ENCODE measurements around the gene ALDH2. TPM values are rescaled to one million over a fixed set of nuclear protein-coding genes. Genes with fewer than 3 reads are reported as not detected.
A peak's percentile ranks its signal among the peaks of the same experiment; 100 is the strongest.

ALDH2 gene
- total and polyA plus RNA-seq, 9 of the 15 experiments (the other 6 are each of a cell fraction or from before 2014, with no cell fraction given): 1.9 to 22.5 (median 12.2) TPM

GRCh38 chr12:111775205-111776193 lies 8.8 kb downstream of the ALDH2 start (continued):
- no peak; the same call in 1 of the 2 replicates for TF ChIP-seq NR2C1 (IDR thresholded peaks at IDR 0.05)
- TF ChIP-seq NR2C1 (tag; IDR thresholded peaks at IDR 0.05): peak; percentile 25; the same call in 1 of the 2 replicates
- TF ChIP-seq, protein P1, sequence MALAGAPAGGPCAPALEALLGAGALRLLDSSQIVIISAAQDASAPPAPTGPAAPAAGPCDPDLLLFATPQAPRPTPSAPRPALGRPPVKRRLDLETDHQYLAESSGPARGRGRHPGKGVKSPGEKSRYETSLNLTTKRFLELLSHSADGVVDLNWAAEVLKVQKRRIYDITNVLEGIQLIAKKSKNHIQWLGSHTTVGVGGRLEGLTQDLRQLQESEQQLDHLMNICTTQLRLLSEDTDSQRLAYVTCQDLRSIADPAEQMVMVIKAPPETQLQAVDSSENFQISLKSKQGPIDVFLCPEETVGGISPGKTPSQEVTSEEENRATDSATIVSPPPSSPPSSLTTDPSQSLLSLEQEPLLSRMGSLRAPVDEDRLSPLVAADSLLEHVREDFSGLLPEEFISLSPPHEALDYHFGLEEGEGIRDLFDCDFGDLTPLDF (CRISPR knock-in tag; IDR thresholded peaks at IDR 0.05): peak; percentile 37; the same call in 1 of the 2 replicates
- TF ChIP-seq, protein P2, sequence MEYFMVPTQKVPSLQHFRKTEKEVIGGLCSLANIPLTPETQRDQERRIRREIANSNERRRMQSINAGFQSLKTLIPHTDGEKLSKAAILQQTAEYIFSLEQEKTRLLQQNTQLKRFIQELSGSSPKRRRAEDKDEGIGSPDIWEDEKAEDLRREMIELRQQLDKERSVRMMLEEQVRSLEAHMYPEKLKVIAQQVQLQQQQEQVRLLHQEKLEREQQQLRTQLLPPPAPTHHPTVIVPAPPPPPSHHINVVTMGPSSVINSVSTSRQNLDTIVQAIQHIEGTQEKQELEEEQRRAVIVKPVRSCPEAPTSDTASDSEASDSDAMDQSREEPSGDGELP (CRISPR knock-in tag; IDR thresholded peaks at IDR 0.05; ENCODE audit: borderline replicate concordance): peak; percentile 50; the same call in 1 of the 2 replicates
- TF ChIP-seq ZNF124 (CRISPR knock-in tag; IDR thresholded peaks at IDR 0.05): no peak
- TF ChIP-seq, protein P3, sequence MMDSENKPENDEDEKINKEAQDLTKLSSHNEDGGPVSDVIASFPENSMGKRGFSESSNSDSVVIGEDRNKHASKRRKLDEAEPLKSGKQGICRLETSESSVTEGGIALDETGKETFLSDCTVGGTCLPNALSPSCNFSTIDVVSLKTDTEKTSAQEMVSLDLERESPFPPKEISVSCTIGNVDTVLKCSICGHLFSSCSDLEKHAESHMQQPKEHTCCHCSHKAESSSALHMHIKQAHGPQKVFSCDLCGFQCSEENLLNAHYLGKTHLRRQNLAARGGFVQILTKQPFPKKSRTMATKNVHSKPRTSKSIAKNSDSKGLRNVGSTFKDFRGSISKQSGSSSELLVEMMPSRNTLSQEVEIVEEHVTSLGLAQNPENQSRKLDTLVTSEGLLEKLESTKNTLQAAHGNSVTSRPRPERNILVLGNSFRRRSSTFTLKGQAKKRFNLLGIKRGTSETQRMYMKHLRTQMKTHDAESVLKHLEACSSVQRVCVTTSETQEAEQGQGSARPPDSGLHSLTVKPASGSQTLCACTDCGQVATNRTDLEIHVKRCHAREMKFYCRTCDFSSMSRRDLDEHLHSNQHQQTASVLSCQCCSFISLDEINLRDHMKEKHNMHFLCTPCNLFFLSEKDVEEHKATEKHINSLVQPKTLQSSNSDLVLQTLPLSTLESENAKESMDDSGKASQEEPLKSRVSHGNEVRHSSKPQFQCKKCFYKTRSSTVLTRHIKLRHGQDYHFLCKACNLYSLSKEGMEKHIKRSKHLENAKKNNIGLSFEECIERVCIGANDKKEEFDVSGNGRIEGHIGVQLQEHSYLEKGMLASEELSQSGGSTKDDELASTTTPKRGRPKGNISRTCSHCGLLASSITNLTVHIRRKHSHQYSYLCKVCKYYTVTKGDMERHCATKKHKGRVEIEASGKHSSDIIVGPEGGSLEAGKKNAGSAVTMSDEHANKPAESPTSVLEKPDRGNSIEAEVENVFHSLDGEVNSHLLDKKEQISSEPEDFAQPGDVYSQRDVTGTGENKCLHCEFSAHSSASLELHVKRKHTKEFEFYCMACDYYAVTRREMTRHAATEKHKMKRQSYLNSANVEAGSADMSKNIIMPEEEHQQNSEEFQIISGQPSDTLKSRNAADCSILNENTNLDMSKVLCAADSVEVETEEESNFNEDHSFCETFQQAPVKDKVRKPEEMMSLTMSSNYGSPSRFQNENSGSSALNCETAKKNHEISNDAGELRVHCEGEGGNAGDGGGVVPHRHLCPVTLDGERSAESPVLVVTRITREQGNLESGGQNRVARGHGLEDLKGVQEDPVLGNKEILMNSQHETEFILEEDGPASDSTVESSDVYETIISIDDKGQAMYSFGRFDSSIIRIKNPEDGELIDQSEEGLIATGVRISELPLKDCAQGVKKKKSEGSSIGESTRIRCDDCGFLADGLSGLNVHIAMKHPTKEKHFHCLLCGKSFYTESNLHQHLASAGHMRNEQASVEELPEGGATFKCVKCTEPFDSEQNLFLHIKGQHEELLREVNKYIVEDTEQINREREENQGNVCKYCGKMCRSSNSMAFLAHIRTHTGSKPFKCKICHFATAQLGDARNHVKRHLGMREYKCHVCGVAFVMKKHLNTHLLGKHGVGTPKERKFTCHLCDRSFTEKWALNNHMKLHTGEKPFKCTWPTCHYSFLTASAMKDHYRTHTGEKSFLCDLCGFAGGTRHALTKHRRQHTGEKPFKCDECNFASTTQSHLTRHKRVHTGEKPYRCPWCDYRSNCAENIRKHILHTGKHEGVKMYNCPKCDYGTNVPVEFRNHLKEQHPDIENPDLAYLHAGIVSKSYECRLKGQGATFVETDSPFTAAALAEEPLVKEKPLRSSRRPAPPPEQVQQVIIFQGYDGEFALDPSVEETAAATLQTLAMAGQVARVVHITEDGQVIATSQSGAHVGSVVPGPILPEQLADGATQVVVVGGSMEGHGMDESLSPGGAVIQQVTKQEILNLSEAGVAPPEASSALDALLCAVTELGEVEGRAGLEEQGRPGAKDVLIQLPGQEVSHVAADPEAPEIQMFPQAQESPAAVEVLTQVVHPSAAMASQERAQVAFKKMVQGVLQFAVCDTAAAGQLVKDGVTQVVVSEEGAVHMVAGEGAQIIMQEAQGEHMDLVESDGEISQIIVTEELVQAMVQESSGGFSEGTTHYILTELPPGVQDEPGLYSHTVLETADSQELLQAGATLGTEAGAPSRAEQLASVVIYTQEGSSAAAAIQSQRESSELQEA (IDR thresholded peaks at IDR 0.05; ENCODE audit: low read depth): no peak
- peak; percentile 45; the same call in 1 of the 2 replicates for TF ChIP-seq ELF2 (CRISPR knock-in tag; IDR thresholded peaks at IDR 0.05)
- 0 out of 2 replicates have a peak, but pooled peaks have one; percentile 11 for TF ChIP-seq ELF4 (CRISPR knock-in tag; IDR thresholded peaks at IDR 0.05)
- TF ChIP-seq ZNF583 (CRISPR knock-in tag; IDR thresholded peaks at IDR 0.05): no peak
- TF ChIP-seq RAD21 (CRISPR knock-in tag; conservative IDR thresholded peaks at IDR 0.05 in 1 of 2, IDR thresholded peaks at IDR 0.05 in 1 of 2): 0 out of 4 replicates have a peak, but pooled peaks of 1 of the 2 experiments have one; percentile 6
- TF ChIP-seq, protein P4, sequence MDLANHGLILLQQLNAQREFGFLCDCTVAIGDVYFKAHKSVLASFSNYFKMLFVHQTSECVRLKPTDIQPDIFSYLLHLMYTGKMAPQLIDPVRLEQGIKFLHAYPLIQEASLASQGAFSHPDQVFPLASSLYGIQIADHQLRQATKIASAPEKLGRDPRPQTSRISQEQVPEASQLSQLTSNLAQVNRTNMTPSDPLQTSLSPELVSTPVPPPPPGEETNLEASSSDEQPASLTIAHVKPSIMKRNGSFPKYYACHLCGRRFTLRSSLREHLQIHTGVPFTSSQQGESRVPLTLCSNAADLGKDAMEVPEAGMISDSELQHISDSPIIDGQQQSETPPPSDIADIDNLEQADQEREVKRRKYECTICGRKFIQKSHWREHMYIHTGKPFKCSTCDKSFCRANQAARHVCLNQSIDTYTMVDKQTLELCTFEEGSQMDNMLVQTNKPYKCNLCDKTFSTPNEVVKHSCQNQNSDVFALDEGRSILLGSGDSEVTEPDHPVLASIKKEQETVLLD (IDR thresholded peaks at IDR 0.05): 0 out of 2 replicates have a peak, but pooled peaks have one; percentile 70
- peak; percentile 40 for TF ChIP-seq RBBP5 (IDR thresholded peaks at IDR 0.05; ENCODE audit: borderline replicate concordance, insufficient read depth, low read length, poor library complexity, severe bottlenecking)
- no peak for TF ChIP-seq ATF1 (CRISPR knock-in tag; IDR thresholded peaks at IDR 0.05)
- TF ChIP-seq ATF1 (tag; IDR thresholded peaks at IDR 0.05): peak; percentile 84
- no peak for TF ChIP-seq ARHGAP35 (IDR thresholded peaks at IDR 0.05; ENCODE audit: partially characterized antibody)

Measured in K562 (cell line).